Activated CD8-positive, alpha-beta T cell treated with anti-CD3 and anti-CD28 coated beads for 36 hours (primary cell): ENCODE data around the gene ZXDA. TPM values are rescaled to one million over a fixed set of nuclear protein-coding genes. Genes with fewer than 3 reads are reported as not detected.
A peak's percentile ranks its signal among the peaks of the same experiment; 100 is the strongest.
"Not testable (repeated sequence)": the region's sequence is repeated elsewhere in the genome, so short reads cannot be mapped to it uniquely, and the experiment has no call there.

Experiments
- ATAC-seq: fragments of 200-7000 bp; cut with Tn5 transposase; one replicate; pipeline ENCODE4 v1.10.0; 2021; ENCODE audit warnings: mild to moderate bottlenecking, moderate library complexity
- CTCF ChIA-PET: fragments of 350-600 bp; sonication (Branson Sonifier 250); formaldehyde crosslinking; loops from one replicate; lab custom pipeline; 2021; ENCODE audit warnings: antibody characterized with exemption; lab: Charles Lee
- POLR2A ChIA-PET: fragments of 350-600 bp; sonication (Branson Sonifier 250); formaldehyde crosslinking; loops from one replicate; lab custom pipeline; 2021; ENCODE audit warnings: antibody characterized with exemption; lab: Charles Lee
- DNase-seq: peaks from one replicate; pipeline ENCODE4 v3.0.0-alpha.2; 2020
- H3K27ac Mint-ChIP-seq: one replicate; pipeline ENCODE4 v1.8.0; 2021; ENCODE audit warnings: mild to moderate bottlenecking, mixed read lengths
- H3K27me3 Mint-ChIP-seq: one replicate; pipeline ENCODE4 v1.8.0; 2021; ENCODE audit warnings: mixed read lengths
- H3K36me3 Mint-ChIP-seq: one replicate; pipeline ENCODE4 v1.8.0; 2021; ENCODE audit warnings: low read depth, mixed read lengths
- H3K4me1 Mint-ChIP-seq: one replicate; pipeline ENCODE4 v1.8.0; 2021; ENCODE audit warnings: low read depth, mixed read lengths
- H3K4me3 Mint-ChIP-seq: one replicate; pipeline ENCODE4 v1.8.0; 2021; ENCODE audit warnings: mild to moderate bottlenecking, moderate library complexity, mixed read lengths
- H3K9me3 Mint-ChIP-seq: one replicate; pipeline ENCODE4 v1.8.0; 2021; ENCODE audit warnings: mixed read lengths
- intact Hi-C: fragments of 100-400 bp; cut with micrococcal nuclease; formaldehyde crosslinking; loops from one replicate; pipeline ENCODE4 v1.10.0; 2022
- total RNA-seq, 2 experiments: library from RNA; stranded (reverse); gene quantifications; one replicate each; pipeline ENCODE4 v1.2.3, GENCODE V29; 2021
- TF ChIP-seq, protein P1 (sequence below): fragments of 200-600 bp; IDR thresholded peaks from one replicate; pipeline ENCODE4 v1.8.0; 2022; ENCODE audit warnings: antibody characterized with exemption, mild to moderate bottlenecking

The ZXDA gene
- total RNA-seq, 2 experiments from 2014 or later, result 3.2 TPM

DNA sequence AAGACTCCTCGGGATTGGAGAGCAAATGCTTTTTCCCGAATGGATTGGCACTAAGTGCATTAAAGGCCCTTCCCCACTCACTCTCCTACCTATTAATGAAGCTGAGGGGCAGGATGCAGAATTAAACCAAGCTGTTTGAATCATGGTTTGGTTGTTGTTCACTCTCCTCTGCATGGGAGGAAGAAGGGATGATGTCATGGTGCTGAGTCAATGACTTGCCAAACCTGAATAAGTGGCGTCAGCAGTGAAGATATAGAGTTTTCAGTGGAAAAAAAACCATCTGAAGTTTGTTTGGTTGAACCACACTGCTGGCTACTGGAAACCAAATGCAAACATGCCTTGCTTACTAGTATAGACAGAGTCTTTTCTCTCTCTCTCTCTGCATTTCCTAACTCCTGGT is 19.8 kb upstream of the ZXDA start:
- CTCF ChIA-PET, result interaction anchor here (0.9 kb wide), 1 partner anchor 111 kb away, joined by 4 read pairs; no protein-coding TSS in a partner anchor
- ATAC-seq, result no peak
- POLR2A ChIA-PET, result no interaction called here

DNA sequence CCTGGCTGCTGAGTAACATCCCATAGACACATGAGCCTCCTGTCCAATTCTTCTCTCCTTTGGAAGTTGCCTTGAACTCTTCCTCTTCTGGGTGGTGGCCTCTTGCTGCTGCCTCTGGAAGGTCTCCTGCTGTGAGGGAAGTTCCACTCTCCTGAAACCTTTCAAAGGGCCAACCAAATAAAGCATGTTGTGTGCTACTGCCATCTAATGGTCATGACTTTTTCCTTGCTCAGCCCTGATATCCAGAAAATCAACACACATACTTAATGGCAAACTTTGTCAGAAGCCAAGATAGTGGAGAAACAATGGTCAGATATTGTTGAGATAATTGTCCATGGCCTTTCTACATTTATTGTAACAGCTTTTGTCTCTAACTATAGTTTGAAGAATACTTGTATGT is 19.1 kb upstream of the ZXDA start:
- Mint-ChIP-seq H3K9me3 (no peaks in the 10 kb centered on the region), H3K36me3 (no peaks in the 10 kb centered on the region), H3K27me3 (no peaks in the 10 kb centered on the region), H3K4me3 (no peak overlapping the region), H3K4me1 (no peaks in the 10 kb centered on the region), H3K27ac (no peak overlapping the region)
- DNase-seq, result no peak
- TF ChIP-seq, protein P1, sequence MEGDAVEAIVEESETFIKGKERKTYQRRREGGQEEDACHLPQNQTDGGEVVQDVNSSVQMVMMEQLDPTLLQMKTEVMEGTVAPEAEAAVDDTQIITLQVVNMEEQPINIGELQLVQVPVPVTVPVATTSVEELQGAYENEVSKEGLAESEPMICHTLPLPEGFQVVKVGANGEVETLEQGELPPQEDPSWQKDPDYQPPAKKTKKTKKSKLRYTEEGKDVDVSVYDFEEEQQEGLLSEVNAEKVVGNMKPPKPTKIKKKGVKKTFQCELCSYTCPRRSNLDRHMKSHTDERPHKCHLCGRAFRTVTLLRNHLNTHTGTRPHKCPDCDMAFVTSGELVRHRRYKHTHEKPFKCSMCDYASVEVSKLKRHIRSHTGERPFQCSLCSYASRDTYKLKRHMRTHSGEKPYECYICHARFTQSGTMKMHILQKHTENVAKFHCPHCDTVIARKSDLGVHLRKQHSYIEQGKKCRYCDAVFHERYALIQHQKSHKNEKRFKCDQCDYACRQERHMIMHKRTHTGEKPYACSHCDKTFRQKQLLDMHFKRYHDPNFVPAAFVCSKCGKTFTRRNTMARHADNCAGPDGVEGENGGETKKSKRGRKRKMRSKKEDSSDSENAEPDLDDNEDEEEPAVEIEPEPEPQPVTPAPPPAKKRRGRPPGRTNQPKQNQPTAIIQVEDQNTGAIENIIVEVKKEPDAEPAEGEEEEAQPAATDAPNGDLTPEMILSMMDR, result peak; percentile 13
- ATAC-seq, result no peak
- CTCF ChIA-PET, result interaction anchor here (0.9 to 1.1 kb wide), 2 partner anchors 97 to 111 kb away, joined by 4 read pairs; no protein-coding TSS in a partner anchor
- intact Hi-C loops, result no loop called here
- POLR2A ChIA-PET, result no interaction called here

More for the DNA sequence above, 19.8 kb upstream of the ZXDA start:
- H3K9me3 Mint-ChIP-seq, result no peaks in the 10 kb centered on the region
- no peaks in the 10 kb centered on the region for H3K27me3 Mint-ChIP-seq
- no peak for DNase-seq
- TF ChIP-seq, protein P1, result no peak
- intact Hi-C loops, result no loop called here
- H3K36me3 Mint-ChIP-seq, result no peaks in the 10 kb centered on the region
- no peaks in the 10 kb centered on the region for H3K4me1 Mint-ChIP-seq
- no peak overlapping the region for H3K4me3 Mint-ChIP-seq
- no peak overlapping the region for H3K27ac Mint-ChIP-seq

DNA sequence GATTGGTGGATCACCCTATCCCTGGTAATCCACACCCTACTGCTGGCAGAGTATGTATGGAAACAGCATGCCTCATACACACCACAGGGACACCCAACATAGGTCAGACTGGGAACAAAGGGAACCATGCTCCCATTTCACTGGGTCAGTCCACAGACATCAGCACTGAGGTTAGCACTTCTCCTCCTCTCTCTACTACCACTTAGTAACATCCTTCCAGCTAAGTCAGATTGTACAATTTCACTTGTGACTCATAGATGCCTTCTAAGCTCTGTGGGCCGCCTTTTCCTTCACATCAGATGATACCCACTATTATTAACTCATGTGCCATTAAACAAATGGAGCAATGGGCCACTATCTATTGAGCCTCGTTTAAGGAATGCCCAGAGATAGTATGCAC is 15.5 kb upstream of the ZXDA start:
- ATAC-seq, result no peak
- no peaks in the 10 kb centered on the region for H3K27me3 Mint-ChIP-seq

DNA sequence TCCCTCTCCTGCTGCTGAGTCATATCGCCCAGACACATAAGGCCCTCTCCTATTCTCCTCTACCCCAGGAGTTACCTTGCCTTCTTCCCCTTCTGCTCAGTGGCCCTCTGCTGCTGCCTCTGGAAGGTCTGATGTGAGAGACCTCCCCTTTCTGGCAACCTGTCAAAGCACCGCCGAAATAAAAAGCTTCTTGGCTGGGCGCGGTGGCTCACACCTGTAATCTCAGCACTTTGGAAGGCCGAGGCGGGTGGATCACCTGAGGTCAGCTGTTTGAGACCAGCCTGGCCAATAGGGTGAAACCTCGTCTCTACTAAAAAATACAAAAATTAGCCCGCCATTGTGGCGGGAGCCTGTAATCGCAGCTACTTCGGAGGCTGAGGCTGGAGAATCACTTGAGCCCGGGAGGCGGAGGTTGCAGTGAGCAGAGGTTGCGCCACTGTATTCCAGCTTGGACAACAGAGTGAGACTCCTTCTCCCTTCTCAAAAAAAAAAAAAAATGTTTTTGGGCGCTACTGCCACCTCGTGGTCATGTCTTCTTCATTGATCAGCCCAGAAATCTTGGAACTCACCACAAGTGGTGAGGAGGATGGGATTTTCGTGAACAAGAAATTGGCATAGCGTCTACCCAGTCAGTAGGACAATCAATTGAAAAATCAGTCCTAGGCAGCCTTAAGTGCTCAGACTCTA is 8.6 kb upstream of the ZXDA start:
- H3K27ac Mint-ChIP-seq, result no peak overlapping the region
- H3K36me3 Mint-ChIP-seq, result no peaks in the 10 kb centered on the region
- no peaks in the 10 kb centered on the region for H3K4me1 Mint-ChIP-seq
- ChIA-PET POLR2A (no interaction called here), CTCF (interaction anchor here (0.6 to 0.7 kb wide), 2 partner anchors 97 to 393 kb away, joined by 3 read pairs; no protein-coding TSS in a partner anchor)
- H3K27me3 Mint-ChIP-seq, result no peaks in the 10 kb centered on the region
- TF ChIP-seq, protein P1, result peak; percentile 30
- intact Hi-C loops, result loop anchor here (5.0 kb wide), 1 partner anchor 97 kb away; no protein-coding TSS in a partner anchor
- DNase-seq (peak; percentile 16), ATAC-seq (no peak)
- H3K4me3 Mint-ChIP-seq, result no peak overlapping the region
- H3K9me3 Mint-ChIP-seq, result no peaks in the 10 kb centered on the region

More for the DNA sequence above, 15.5 kb upstream of the ZXDA start:
- Mint-ChIP-seq H3K36me3 (no peaks in the 10 kb centered on the region), H3K4me3 (no peak overlapping the region), H3K27ac (no peak overlapping the region), H3K4me1 (no peaks in the 10 kb centered on the region), H3K9me3 (no peaks in the 10 kb centered on the region)
- no peak for DNase-seq
- TF ChIP-seq, protein P1, result no peak
- POLR2A ChIA-PET, result no interaction called here
- intact Hi-C loops, result no loop called here
- CTCF ChIA-PET, result interaction anchor here (0.9 to 1.4 kb wide), 2 partner anchors 105 to 351 kb away, joined by 3 read pairs; no protein-coding TSS in a partner anchor

DNA sequence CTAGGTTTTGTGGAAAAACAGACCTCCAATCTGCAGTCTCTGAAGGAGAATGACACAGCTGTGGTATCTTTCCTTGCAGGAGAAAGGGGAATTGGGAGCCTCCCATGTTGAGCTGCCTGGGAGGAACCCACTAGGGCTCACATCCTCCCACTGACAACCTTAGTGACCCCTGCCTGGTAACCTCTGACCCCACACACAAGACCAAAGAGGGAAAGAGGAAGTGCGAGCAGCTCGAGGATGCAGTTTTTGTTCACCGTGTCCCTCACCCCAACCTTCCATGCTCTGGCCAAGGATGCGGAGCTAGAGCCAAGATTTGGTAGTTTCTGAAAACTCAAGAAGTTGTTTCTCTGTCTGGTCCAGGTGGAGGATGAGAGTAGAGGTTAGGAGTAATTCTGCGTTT is 5.4 kb upstream of the ZXDA start:
- no peak for ATAC-seq
- Mint-ChIP-seq H3K36me3 (no peaks in the 10 kb centered on the region), H3K4me3 (no peak overlapping the region), H3K9me3 (no peaks in the 10 kb centered on the region), H3K27ac (no peak overlapping the region), H3K4me1 (peaks cover 7% of the 10 kb centered on the region), H3K27me3 (no peaks in the 10 kb centered on the region)
- intact Hi-C loops, result loop anchor here (5.0 kb wide), 1 partner anchor 93 kb away; no protein-coding TSS in a partner anchor
- CTCF ChIA-PET, result interaction anchor here (1.0 kb wide), 1 partner anchor 94 kb away, joined by 3 read pairs; no protein-coding TSS in a partner anchor
- TF ChIP-seq, protein P1, result no peak
- DNase-seq, result no peak
- POLR2A ChIA-PET, result no interaction called here

DNA sequence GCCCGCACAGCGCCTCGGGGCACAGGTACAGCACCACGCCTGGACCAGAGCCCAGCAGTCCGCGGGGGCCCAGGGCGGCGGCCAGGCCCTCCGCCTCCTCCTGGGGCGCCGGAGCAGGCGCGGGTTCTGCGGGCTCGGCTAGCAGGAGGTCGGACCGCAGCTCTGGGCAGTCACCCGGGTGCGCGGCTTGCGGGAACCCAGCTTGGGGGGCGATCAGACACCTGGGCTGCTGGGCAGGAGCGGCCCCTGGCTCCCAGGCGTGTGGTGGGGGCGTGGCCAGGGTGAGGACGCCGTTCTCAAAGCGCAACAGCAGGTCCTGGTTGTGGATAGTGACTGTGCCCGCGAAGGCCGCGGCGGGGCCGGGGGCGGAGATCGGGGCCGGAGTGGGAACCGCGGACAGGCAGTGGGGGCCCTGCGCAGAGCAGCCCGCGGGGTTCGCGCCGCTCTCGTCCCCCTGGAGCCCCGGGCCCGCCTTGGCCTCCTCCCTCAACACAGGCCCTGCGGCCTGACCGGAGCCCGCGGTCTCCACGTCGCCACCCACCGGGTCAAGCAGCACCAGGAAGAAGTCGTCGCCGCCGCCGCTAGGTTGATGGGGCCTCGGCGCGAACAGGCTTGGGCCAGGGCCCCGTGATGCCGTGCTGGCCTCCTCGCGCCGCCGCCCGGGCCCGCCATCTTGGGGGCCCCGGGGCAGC is 517 bp downstream of the ZXDA start:
- H3K9me3 Mint-ChIP-seq, H3K27me3 Mint-ChIP-seq, POLR2A ChIA-PET, intact Hi-C loops, CTCF ChIA-PET: not testable (repeated sequence)
- Mint-ChIP-seq H3K36me3 (peaks cover 18% of the 10 kb centered on the region), H3K27ac (peak overlapping the region; percentile 68), H3K4me3 (peak overlapping the region; percentile 57), H3K4me1 (peaks cover 28% of the 10 kb centered on the region)
- ATAC-seq (peak; percentile 81), DNase-seq (peak; percentile 21)
